K562 (cell line): ENCODE measurements around the gene COL11A2. TPM values are rescaled to one million over a fixed set of nuclear protein-coding genes. Genes with fewer than 3 reads are reported as not detected.

ENCODE experiments used
- ATAC-seq: fragments of 200-7000 bp; cut with Tn5 transposase; 3 replicates; pipeline ENCODE4 v1.9.1; 2020; ENCODE audit warnings: moderate library complexity
- BruUV-seq: library from RNA; stranded (reverse); fragments of 400-500 nt; replicated peaks from 2 replicates; lab custom pipeline; 2021; lab: Mats Ljungman, UMichigan
- CTCF ChIA-PET: fragments of 300-600 bp; formaldehyde crosslinking; extraction: SDS; loops from one replicate; lab custom pipeline; 2021; ENCODE audit warnings: low intra/inter-chr PET ratio; lab: Yijun Ruan, JAX
- POLR2A ChIA-PET: fragments of 300-600, 350-650 bp; sonication (Branson Sonifier 250); formaldehyde crosslinking; extraction: SDS; loops from one replicate; lab custom pipeline; 2021; ENCODE audit warnings: antibody characterized with exemption, inconsistent platforms; lab: Yijun Ruan, JAX
- DNase-seq, 4 experiments: peaks; one replicate each; pipeline versions ENCODE4 v3.0.0 to v3.0.0-alpha.2; 2011 to 2018; ENCODE audit warnings: low spot score in 3 of 4, mixed read lengths in 3 of 4; ENCODE audit errors: extremely low read depth in 1 of 4
- FAIRE-seq: peaks from 2 replicates; lab custom pipeline; 2011; peaks lifted over from hg19 to GRCh38; lab: Jason Lieb, UNC
- H2AFZ ChIP-seq: 2 replicates; pipeline ENCODE4 v1.6.0; 2011; ENCODE audit warnings: low read depth, low read length, control low read depth, inconsistent platforms
- H3K27ac ChIP-seq: fragments of 200-600 bp; 3 replicates; pipeline ENCODE4 v1.8.0; 2011; ENCODE audit warnings: low read depth, mild to moderate bottlenecking, control low read depth, inconsistent platforms, low read length, moderate library complexity, mixed read lengths; ENCODE audit errors: extremely low read depth
- H3K27me3 ChIP-seq, 2 experiments: fragments of 300-600 bp in 1 of 2; 2 replicates in 1 of 2; 3 replicates in 1 of 2; pipeline versions ENCODE4 v1.6.0 to v1.8.0; 2011; ENCODE audit warnings: inconsistent platforms in 2 of 2, low read length in 2 of 2, mild to moderate bottlenecking in 1 of 2, mixed read lengths in 1 of 2, moderate library complexity in 1 of 2; ENCODE audit not compliant: control insufficient read depth in 2 of 2, insufficient read depth in 2 of 2
- H3K36me3 ChIP-seq: fragments of 300-600 bp; 3 replicates; pipeline ENCODE4 v1.8.0; 2011; ENCODE audit warnings: mild to moderate bottlenecking, low read length, inconsistent platforms; ENCODE audit not compliant: control insufficient read depth, insufficient read depth
- H3K4me1 ChIP-seq, 2 experiments: fragments of 200-600 bp in 1 of 2; replicated peaks in 1 of 2; 2 replicates in 1 of 2; 3 replicates in 1 of 2; pipeline versions ENCODE4 v1.5.1 to v1.8.0; 2011; ENCODE audit warnings: inconsistent platforms in 2 of 2, low read length in 2 of 2, mild to moderate bottlenecking in 1 of 2, mixed read lengths in 1 of 2, moderate library complexity in 1 of 2; ENCODE audit not compliant: control insufficient read depth in 2 of 2, insufficient read depth in 2 of 2
- H3K4me2 ChIP-seq: 2 replicates; pipeline ENCODE4 v1.6.1; 2011; ENCODE audit warnings: low read length, control low read depth, inconsistent platforms, mixed read lengths; ENCODE audit not compliant: insufficient read depth
- H3K4me3 ChIP-seq: fragments of 200-600 bp; sonication (generic), shearing (Covaris generic); 2 replicates; pipeline ENCODE4 v1.5.1; 2016; ENCODE audit warnings: control low read depth, inconsistent platforms
- H3K79me2 ChIP-seq: fragments of 200-600 bp; 3 replicates; pipeline ENCODE4 v1.8.0; 2011; ENCODE audit warnings: low read length, inconsistent platforms; ENCODE audit not compliant: control insufficient read depth, insufficient read depth
- H3K9ac ChIP-seq, 2 experiments: 2 replicates each; pipeline versions ENCODE4 v1.6.0 to v1.6.1; 2011; ENCODE audit warnings: low read depth in 2 of 2, low read length in 2 of 2, control low read depth in 1 of 2, inconsistent platforms in 1 of 2, mild to moderate bottlenecking in 1 of 2, mixed read lengths in 1 of 2; ENCODE audit not compliant: insufficient read depth in 1 of 2
- H3K9me1 ChIP-seq: one replicate; pipeline ENCODE4 v1.6.0; 2011; ENCODE audit warnings: inconsistent platforms, mild to moderate bottlenecking, low read length, moderate library complexity; ENCODE audit not compliant: control insufficient read depth, insufficient read depth
- H3K9me3 ChIP-seq: replicated peaks from 2 replicates; pipeline ENCODE4 v1.5.1; 2011; ENCODE audit warnings: low read depth, low read length, inconsistent platforms; ENCODE audit not compliant: control insufficient read depth, insufficient read depth
- H4K20me1 ChIP-seq: replicated peaks from 2 replicates; pipeline ENCODE4 v1.6.1; 2011; ENCODE audit warnings: low read length, inconsistent platforms, mixed read lengths; ENCODE audit not compliant: control insufficient read depth, insufficient read depth
- BCLAF1 ChIP-seq, 2 experiments: fragments of 450-650 bp in 1 of 2; IDR thresholded peaks; 2 replicates each; pipeline ENCODE4 v1.6.1; 2011 to 2017; ENCODE audit warnings: low read depth in 2 of 2, antibody characterized with exemption in 1 of 2, borderline replicate concordance in 1 of 2, low read length in 1 of 2, mild to moderate bottlenecking in 1 of 2, mixed read lengths in 1 of 2; ENCODE audit not compliant: control insufficient read depth in 1 of 2
- CBFA2T3 ChIP-seq: fragments of 450-650 bp; IDR thresholded peaks from 2 replicates; pipeline ENCODE4 v1.6.1; 2017
- CEBPG ChIP-seq, 3 experiments: fragments of 200-800 bp in 1 of 3; sonication (Bioruptor generic) in 1 of 3; sonication (generic) in 1 of 3; formaldehyde crosslinking in 1 of 3; IDR thresholded peaks in 2 of 3; conservative IDR thresholded peaks in 1 of 3; 2 replicates each; pipeline versions ENCODE4 v1.6.1 to v1.8.0; 2016 to 2022; ENCODE audit warnings: missing compliant biosample characterization in 2 of 3, missing genetic modification characterization in 2 of 3, mild to moderate bottlenecking in 1 of 3, missing genetic modification reagents in 1 of 3
- CREB1 ChIP-seq, 2 experiments: sonication (generic) in 1 of 2; formaldehyde crosslinking in 1 of 2; IDR thresholded peaks; 2 replicates each; pipeline versions ENCODE4 v1.6.1 to v1.8.0; 2012 to 2022; ENCODE audit warnings: inconsistent platforms in 1 of 2, mild to moderate bottlenecking in 1 of 2, missing genetic modification reagents in 1 of 2, moderate library complexity in 1 of 2
- E2F3 ChIP-seq: fragments of 250-450 bp; sonication (Bioruptor Pico); IDR thresholded peaks from 2 replicates; pipeline ENCODE4 v1.4.0; 2020; ENCODE audit warnings: mild to moderate bottlenecking
- PHTF2 ChIP-seq: fragments of 250-450 bp; sonication (Bioruptor Pico); IDR thresholded peaks from 2 replicates; pipeline ENCODE4 v1.5.0; 2021; ENCODE audit warnings: mild to moderate bottlenecking
- SAFB ChIP-seq: fragments of 200-400 bp; formaldehyde crosslinking; IDR thresholded peaks from 2 replicates; pipeline ENCODE4 v1.6.1; 2017; ENCODE audit warnings: low read depth, low read length, borderline replicate concordance
- SMARCA4 ChIP-seq: fragments of 450-650 bp; IDR thresholded peaks from 2 replicates; pipeline ENCODE4 v1.6.1; 2016
- TFE3 ChIP-seq: fragments of 450-650 bp; formaldehyde crosslinking; IDR thresholded peaks from 2 replicates; pipeline ENCODE4 v1.4.0; 2020; ENCODE audit warnings: mild to moderate bottlenecking, mixed read lengths
- TOE1 ChIP-seq, 2 experiments: fragments of 450-650 bp in 1 of 2; sonication (generic) in 1 of 2; formaldehyde crosslinking in 1 of 2; IDR thresholded peaks; 2 replicates each; pipeline versions ENCODE4 v1.7.1 to v1.8.0; 2016 to 2022; ENCODE audit warnings: borderline replicate concordance in 2 of 2, mild to moderate bottlenecking in 2 of 2, antibody characterized with exemption in 1 of 2, inconsistent platforms in 1 of 2, low read depth in 1 of 2, missing genetic modification reagents in 1 of 2, moderate library complexity in 1 of 2
- USF1 ChIP-seq: sonication (generic); formaldehyde crosslinking; IDR thresholded peaks from 2 replicates; pipeline ENCODE4 v1.9.0; 2022; ENCODE audit warnings: mild to moderate bottlenecking, missing genetic modification reagents
- ZNF121 ChIP-seq: sonication (generic); formaldehyde crosslinking; conservative IDR thresholded peaks from 2 replicates; pipeline ENCODE4 v1.8.0; 2022; ENCODE audit warnings: missing genetic modification reagents
- ZNF274 ChIP-seq: IDR thresholded peaks from 2 replicates; pipeline ENCODE4 v1.6.1; 2011; ENCODE audit warnings: low read depth, mild to moderate bottlenecking, low read length, moderate library complexity, borderline replicate concordance
- ZZZ3 ChIP-seq: fragments of 450-650 bp; IDR thresholded peaks from 2 replicates; pipeline ENCODE4 v1.6.1; 2016; ENCODE audit warnings: antibody characterized with exemption, mild to moderate bottlenecking, moderate library complexity
- WGBS: fragments of 100-300 bp; shearing (Covaris generic); methylation state at CpG from one replicate; pipeline ENCODE4 v1.1.6; 2016; ENCODE audit warnings: low coverage, mixed read lengths; ENCODE audit not compliant: insufficient coverage; ENCODE audit errors: missing lambda C conversion rate; 5-methylcytosine and 5-hydroxymethylcytosine counted together
- in situ Hi-C: fragments of 300-500 bp; cut with MboI; formaldehyde crosslinking; loops from 4 replicates; pipeline ENCODE4 v1.15.0; 2018; ENCODE audit warnings: inconsistent platforms, mixed read lengths
- intact Hi-C: fragments of 100-400 bp; cut with micrococcal nuclease; formaldehyde crosslinking; loops from 2 replicates; pipeline ENCODE4 v1.14.2; 2022
- polyA plus RNA-seq, 8 experiments: library from polyadenylated mRNA; depleted of rRNA in 4 of 8; stranded (reverse) in 5 of 8; unstranded in 3 of 8; fragments of >200 nt; fragmentation: Nextera tagmentation in 2 of 8; fragmentation: Illumina TruSeq in 1 of 8; extraction: Ambion mirVana in 2 of 8; extraction: Trizol in 1 of 8; gene quantifications; 2 replicates each; pipeline versions ENCODE4 v1.2.1 to v1.2.3, GENCODE V29; 2011 to 2014; ENCODE audit warnings: inconsistent platforms in 1 of 8, missing spikeins in 1 of 8
- total RNA-seq, 7 experiments: library from RNA; depleted of rRNA in 6 of 7; stranded (reverse); fragments of >200 nt in 6 of 7; fragmentation: Illumina TruSeq in 2 of 7; extraction: Trizol in 2 of 7; gene quantifications; 2 replicates each; pipeline versions ENCODE4 v1.2.1 to v1.2.3, GENCODE V29; 2011 to 2021; ENCODE audit warnings: low replicate concordance in 1 of 7

COL11A2 gene
- total and polyA plus RNA-seq, 9 of the 15 experiments (the other 6 are each of a cell fraction or from before 2014, with no cell fraction given): 0.04 to 0.35 (median 0.09) TPM; not detected in 1

- WGBS: 1% methylated on average over 14 of the region's 14 CpGs
- intact Hi-C loops: no loop called here
- Histone ChIP-seq H3K9me3 (no peaks in the 10 kb centered on the region), H3K4me3 (no peak overlapping the region), H3K79me2 (no peaks in the 10 kb centered on the region), H4K20me1 (peaks cover 4% of the 10 kb centered on the region; the same call in 1 of the 2 replicates), H3K9ac (peak overlapping the region in 1 of 2 experiments; percentile 10; a peak in 1 of 4 replicates), H3K4me2 (no peak overlapping the region), H3K9me1 (no peaks in the 10 kb centered on the region), H3K27me3 (peaks cover 5 to 43% of the 10 kb centered on the region in 2 experiments; a peak in 3 of 5 replicates), H3K36me3 (no peaks in the 10 kb centered on the region), H2AFZ (no peak overlapping the region), H3K27ac (no peak overlapping the region), H3K4me1 (peaks cover 7 to 30% of the 10 kb centered on the region in 2 experiments; a peak in 3 of 5 replicates)
- in situ Hi-C loops: loop anchor here (5.0 kb wide), 1 partner anchor 1028 kb away; no protein-coding TSS in a partner anchor
- BruUV-seq: no TSS peak
- no peak for ATAC-seq
- peak in 1 of 4 experiments; percentile 19 for DNase-seq
- ChIA-PET CTCF (no interaction called here), POLR2A (interaction anchor here (0.6 to 3.0 kb wide), 7 partner anchors 7 to 192 kb away, joined by 3 to 11 read pairs (median 3); no protein-coding TSS in a partner anchor)
- no peak for FAIRE-seq
- TF ChIP-seq E2F3 (CRISPR knock-in tag) (no peak), CREB1 (IDR thresholded peaks at IDR 0.05) (0 out of 2 replicates have a peak, but pooled peaks have one; percentile 32), CREB1 (CRISPR knock-in tag; IDR thresholded peaks at IDR 0.05) (no peak), TOE1 (IDR thresholded peaks at IDR 0.05; ENCODE audit: borderline replicate concordance) (peak; percentile 64; the same call in 1 of the 2 replicates), TOE1 (CRISPR knock-in tag; IDR thresholded peaks at IDR 0.05; ENCODE audit: borderline replicate concordance, low read depth) (no peak), ZZZ3 (no peak), PHTF2 (CRISPR knock-in tag) (no peak), SMARCA4 (no peak), TFE3 (peak; percentile 89), ZNF121 (CRISPR knock-in tag) (no peak), ZNF274 (no peak), SAFB (no peak), BCLAF1 (IDR thresholded peaks at IDR 0.05; ENCODE audit: borderline replicate concordance in 1 of 2, control insufficient read depth in 1 of 2, low read depth in 2 of 2, low read length in 1 of 2) (no peak), USF1 (peak; percentile 71), CBFA2T3 (peak; percentile 28; the same call in 1 of the 2 replicates), CEBPG (CRISPR knock-in tag; IDR thresholded peaks at IDR 0.05) (no peak), CEBPG (tag; conservative IDR thresholded peaks at IDR 0.05 in 1 of 2, IDR thresholded peaks at IDR 0.05 in 1 of 2) (no peak)
Measured at GRCh38 chr6:33164665-33165373, 27.4 kb downstream of the COL11A2 start.
